Measurements from ENCODE around the gene CLK2.

Gene CLK2

DNA sequence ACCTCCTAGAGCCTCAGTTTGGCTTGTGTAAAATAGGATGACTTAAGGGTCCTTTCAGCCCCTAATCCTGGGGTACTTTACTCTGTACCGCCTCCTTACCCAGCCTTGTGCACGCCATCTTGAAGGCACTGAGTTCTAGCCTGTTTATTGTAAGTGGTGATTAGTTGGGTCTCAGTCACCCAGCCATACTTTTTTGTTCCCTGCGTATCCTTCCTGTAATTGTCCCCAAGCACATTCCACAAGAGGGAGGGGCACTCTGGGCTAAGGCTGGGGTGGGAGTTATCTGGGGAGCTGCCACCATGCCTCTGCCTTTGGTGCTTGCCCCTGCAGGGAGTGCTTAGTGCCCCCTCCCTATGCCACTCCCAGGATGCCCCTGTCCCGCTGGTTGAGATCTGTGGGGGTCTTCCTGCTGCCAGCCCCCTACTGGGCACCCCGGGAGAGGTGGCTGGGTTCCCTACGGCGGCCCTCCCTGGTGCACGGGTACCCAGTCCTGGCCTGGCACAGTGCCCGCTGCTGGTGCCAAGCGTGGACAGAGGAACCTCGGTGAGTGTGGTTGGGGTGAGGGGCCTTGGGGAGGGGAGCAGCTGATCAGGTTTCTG is 36.2 kb upstream of the CLK2 start:
- 51 to 54% methylated on average over 11 of the region's 11 CpGs for WGBS, 2 experiments
- H3K36me3 ChIP-seq (ENCODE audit: control insufficient read depth, insufficient read depth, low read length), result peaks cover 4% of the 10 kb centered on the region

DNA sequence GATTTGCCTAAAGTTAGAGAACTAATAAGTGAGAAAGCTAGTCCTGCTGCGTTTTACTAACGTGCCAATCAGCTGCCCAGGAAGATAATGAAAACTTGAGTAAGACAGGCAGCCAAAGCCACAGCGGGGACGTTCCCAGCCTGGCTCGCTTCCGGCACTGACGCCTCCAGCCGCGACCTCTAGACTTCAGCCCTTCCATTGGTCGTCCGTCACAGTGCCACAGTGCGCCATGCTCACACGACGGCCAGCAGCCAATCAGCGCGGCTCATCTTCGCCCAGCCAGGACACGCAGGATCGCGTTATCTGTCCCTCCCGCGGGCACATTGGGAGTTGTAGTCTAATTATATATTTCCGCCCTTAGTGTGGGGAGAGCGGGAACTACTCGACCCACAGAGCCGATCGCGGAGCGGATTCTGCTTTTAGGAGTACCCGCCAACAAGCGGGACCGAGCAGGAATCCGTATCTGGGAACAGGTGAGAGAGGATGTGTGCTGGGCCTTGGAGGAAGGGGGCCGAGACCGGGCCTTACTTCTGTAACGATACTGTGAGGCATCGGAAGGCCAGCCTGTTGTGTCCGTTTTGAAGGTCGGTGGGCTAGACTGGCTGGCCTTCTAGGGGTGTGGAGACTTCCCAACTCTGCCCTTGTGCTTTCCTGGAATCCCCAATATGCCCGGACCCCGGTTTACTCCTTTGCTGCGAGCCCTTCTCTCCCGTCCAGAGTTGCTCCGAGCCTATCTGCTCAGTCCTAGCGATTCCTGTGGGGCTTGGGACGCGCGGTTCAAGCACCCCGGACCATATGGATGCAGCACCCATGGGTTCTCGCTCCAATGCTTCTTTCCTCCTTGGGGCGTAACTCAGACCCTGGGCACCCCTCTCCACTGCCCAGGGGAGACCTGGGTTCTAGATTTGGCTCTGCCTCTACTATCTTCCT is 35.5 kb upstream of the CLK2 start, which contains the start of gene FDPS:
TSS of gene FDPS (plus strand) at position 374 of the 930 bp plus-strand sequence. CDS start 924 bp downstream, outside the sequence.
- Histone ChIP-seq H3K4me3 (ENCODE audit: insufficient read depth, low read depth, low read length) (peak within 1 kb of the TSS; percentile 64), H3K4me1 (ENCODE audit: control insufficient read depth, insufficient read depth, low read length) (peaks cover 7% of the 10 kb centered on the region), H3K27ac (ENCODE audit: insufficient read depth, low read depth, low read length, poor library complexity, severe bottlenecking) (peak within 1 kb of the TSS; percentile 64), H3K36me3 (ENCODE audit: control insufficient read depth, insufficient read depth, low read length) (peaks cover 4% of the 10 kb centered on the region), H3K9me3 (ENCODE audit: control insufficient read depth, low read length) (no peaks in the 10 kb centered on the region), H3K27me3 (ENCODE audit: control insufficient read depth, insufficient read depth, low read length, poor library complexity, severe bottlenecking) (no peaks in the 10 kb centered on the region)
- WGBS, 2 experiments, result 0% methylated on average over 51 of the region's 51 CpGs

More for the DNA sequence above, 36.2 kb upstream of the CLK2 start:
- Histone ChIP-seq H3K9me3 (ENCODE audit: control insufficient read depth, low read length) (no peaks in the 10 kb centered on the region), H3K4me3 (ENCODE audit: insufficient read depth, low read depth, low read length) (peak overlapping the region; percentile 64), H3K27ac (ENCODE audit: insufficient read depth, low read depth, low read length, poor library complexity, severe bottlenecking) (no peak overlapping the region), H3K4me1 (ENCODE audit: control insufficient read depth, insufficient read depth, low read length) (peaks cover 7% of the 10 kb centered on the region), H3K27me3 (ENCODE audit: control insufficient read depth, insufficient read depth, low read length, poor library complexity, severe bottlenecking) (no peaks in the 10 kb centered on the region)

DNA sequence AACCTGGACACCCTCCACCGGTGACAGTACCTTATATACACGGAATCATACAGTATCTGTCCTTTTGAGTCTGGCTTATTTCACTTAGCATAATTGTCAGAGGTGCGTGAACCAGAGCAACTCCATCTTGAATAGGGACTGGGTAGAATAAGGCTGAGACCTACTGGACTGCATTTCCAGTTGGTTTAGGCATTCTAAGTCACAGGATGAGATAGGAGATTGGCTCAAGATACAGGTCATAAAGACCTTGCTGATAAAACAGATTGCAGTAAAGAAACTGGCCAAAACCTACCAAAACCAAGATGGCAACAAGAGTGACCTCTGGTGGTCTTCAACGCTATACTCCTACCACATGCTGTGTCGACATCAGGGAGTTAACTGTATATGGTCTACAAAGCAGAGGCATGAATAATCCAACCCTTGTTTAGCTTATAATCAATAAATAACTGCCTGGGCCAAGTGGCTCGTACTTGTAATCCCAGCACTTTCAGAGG is 34.0 kb upstream of the CLK2 start:
- Histone ChIP-seq H3K36me3 (ENCODE audit: control insufficient read depth, insufficient read depth, low read length) (peaks cover 4% of the 10 kb centered on the region), H3K4me1 (ENCODE audit: control insufficient read depth, insufficient read depth, low read length) (peaks cover 7% of the 10 kb centered on the region), H3K9me3 (ENCODE audit: control insufficient read depth, low read length) (no peaks in the 10 kb centered on the region), H3K4me3 (ENCODE audit: insufficient read depth, low read depth, low read length) (no peak overlapping the region), H3K27ac (ENCODE audit: insufficient read depth, low read depth, low read length, poor library complexity, severe bottlenecking) (no peak overlapping the region), H3K27me3 (ENCODE audit: control insufficient read depth, insufficient read depth, low read length, poor library complexity, severe bottlenecking) (no peaks in the 10 kb centered on the region)
- 71 to 81% methylated on average over 6 of the region's 6 CpGs for WGBS, 2 experiments

DNA sequence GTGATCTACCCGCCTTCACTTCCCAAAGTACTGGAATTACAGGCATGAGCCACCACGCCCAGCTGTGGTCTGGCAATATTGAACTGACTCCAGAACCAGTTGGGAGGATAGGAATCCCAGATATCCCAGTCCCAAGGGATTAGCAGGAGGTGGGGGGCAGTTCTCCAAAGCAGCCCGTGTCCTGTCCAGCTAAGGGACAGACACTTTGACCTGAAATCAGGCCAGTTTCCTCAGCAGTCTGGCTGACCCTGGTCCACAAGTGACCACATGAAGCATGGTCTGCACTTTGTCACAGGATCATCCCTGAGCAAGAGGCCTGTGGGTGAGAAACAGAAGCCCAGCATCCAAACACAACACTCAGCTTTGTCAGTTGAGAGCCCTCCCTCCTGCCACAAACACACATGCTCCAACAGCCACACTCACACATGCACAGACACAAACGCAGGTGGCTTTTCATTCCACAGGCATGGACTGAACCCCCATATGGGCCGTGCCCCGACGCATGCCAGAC is 32.6 kb upstream of the CLK2 start:
- Histone ChIP-seq H3K4me1 (ENCODE audit: control insufficient read depth, insufficient read depth, low read length) (peaks cover 7% of the 10 kb centered on the region), H3K9me3 (ENCODE audit: control insufficient read depth, low read length) (no peaks in the 10 kb centered on the region), H3K27ac (ENCODE audit: insufficient read depth, low read depth, low read length, poor library complexity, severe bottlenecking) (no peak overlapping the region), H3K27me3 (ENCODE audit: control insufficient read depth, insufficient read depth, low read length, poor library complexity, severe bottlenecking) (no peaks in the 10 kb centered on the region), H3K36me3 (ENCODE audit: control insufficient read depth, insufficient read depth, low read length) (no peaks in the 10 kb centered on the region), H3K4me3 (ENCODE audit: insufficient read depth, low read depth, low read length) (no peak overlapping the region)
- WGBS, 2 experiments, result 90 to 93% methylated on average over 7 of the region's 7 CpGs

DNA sequence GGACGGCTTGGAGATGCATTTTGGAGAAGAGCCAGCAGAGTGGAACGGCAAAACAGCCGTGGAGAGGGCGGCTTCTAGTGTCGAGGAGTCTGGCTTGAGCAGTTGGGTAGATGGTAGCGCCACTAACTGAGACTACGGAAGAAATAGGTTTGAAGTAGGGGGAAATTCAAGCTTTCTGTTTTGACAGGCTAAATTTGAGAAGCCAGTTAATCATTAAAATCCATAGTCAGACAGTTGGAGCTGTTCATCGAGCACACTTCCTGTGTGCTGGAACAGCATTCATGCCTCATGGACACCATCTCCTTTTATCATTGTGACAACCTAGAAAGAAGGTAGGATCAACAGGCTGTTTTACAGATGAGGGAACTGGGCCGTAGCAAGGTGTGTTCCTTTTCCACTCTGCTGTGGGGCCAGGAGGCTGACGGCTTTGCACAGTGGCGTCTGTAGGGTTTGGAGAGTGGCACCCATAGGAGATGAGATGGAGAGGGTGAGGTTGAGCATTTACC is 31.3 kb upstream of the CLK2 start:
- 95 to 96% methylated on average over 11 of the region's 11 CpGs for WGBS, 2 experiments
- Histone ChIP-seq H3K9me3 (ENCODE audit: control insufficient read depth, low read length) (no peaks in the 10 kb centered on the region), H3K36me3 (ENCODE audit: control insufficient read depth, insufficient read depth, low read length) (no peaks in the 10 kb centered on the region), H3K27me3 (ENCODE audit: control insufficient read depth, insufficient read depth, low read length, poor library complexity, severe bottlenecking) (no peaks in the 10 kb centered on the region), H3K4me1 (ENCODE audit: control insufficient read depth, insufficient read depth, low read length) (peaks cover under 1% of the 10 kb centered on the region), H3K4me3 (ENCODE audit: insufficient read depth, low read depth, low read length) (no peak overlapping the region), H3K27ac (ENCODE audit: insufficient read depth, low read depth, low read length, poor library complexity, severe bottlenecking) (no peak overlapping the region)

DNA sequence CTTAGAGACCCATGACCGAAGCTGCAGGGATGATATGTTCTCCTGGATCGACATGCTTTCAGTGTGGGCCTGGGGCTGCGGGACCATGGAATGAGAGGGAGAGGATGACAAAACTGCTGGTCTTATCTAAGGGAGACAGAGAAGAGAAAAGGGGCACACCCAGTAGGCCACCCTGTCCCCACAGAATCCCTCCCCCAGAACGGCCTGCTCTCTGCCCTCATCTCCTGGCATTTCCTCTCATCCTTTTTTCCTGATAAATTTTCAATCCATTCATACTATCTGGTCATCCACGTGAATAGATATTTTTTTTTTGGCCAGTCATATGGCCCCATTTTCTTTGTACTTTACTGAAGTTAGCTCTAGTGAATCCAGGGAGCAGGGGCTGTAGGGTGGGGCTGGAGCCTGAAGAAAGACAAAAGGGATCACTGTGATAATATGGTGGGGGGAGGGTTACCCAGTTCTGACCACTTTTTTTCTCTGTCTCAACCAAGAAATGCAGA is 28.1 kb upstream of the CLK2 start, which contains the start of gene PKLR:
TSS of gene PKLR (minus strand) at position 97 of the 500 bp plus-strand sequence. CDS start at position 54, 43 bp downstream.
- H3K27ac ChIP-seq (ENCODE audit: insufficient read depth, low read depth, low read length, poor library complexity, severe bottlenecking), result no peak within 1 kb of the TSS
- 91 to 92% methylated on average over 5 of the region's 5 CpGs for WGBS, 2 experiments
- H3K27me3 ChIP-seq (ENCODE audit: control insufficient read depth, insufficient read depth, low read length, poor library complexity, severe bottlenecking), result peaks cover 9% of the 10 kb centered on the region

DNA sequence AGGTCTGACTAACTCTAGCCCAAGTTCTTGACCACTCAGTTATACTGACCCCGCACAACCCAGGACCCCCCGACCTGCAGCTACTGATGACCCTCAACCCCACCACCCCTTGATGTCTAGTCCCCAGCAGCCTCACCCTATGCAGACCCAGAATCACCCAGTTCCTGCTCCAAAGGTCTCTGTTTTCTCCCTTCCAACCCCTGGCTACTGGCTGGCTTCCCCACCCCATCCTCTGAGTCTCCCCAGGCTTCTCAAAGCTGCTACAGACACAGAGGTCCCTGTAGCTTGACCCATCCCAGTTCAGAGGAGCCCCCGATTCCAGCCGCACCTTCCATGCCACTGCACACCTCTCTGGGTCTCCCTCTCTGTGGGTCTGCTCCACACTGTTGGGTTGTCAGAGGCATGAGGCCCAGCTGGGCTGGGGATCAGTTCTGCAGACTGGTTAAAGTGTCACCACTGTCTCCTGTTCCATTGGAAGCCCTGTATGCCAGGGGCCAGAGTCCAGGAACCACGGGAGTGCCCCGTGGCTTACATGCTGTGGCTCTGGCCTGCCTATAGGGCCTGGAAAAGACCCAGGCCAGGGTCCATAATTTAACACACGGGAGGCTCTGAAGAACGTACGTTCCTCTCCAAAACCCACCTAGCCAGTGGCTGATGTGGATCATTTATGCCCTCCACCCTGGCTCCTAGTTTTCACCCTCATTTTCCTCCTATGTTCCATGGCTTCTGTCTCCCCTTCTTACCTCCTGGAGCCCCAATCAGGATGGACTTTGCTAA is 27.4 kb upstream of the CLK2 start:
- Histone ChIP-seq H3K4me3 (ENCODE audit: insufficient read depth, low read depth, low read length) (no peak overlapping the region), H3K27ac (ENCODE audit: insufficient read depth, low read depth, low read length, poor library complexity, severe bottlenecking) (no peak overlapping the region), H3K36me3 (ENCODE audit: control insufficient read depth, insufficient read depth, low read length) (no peaks in the 10 kb centered on the region), H3K27me3 (ENCODE audit: control insufficient read depth, insufficient read depth, low read length, poor library complexity, severe bottlenecking) (peaks cover 16% of the 10 kb centered on the region), H3K4me1 (ENCODE audit: control insufficient read depth, insufficient read depth, low read length) (no peaks in the 10 kb centered on the region), H3K9me3 (ENCODE audit: control insufficient read depth, low read length) (no peaks in the 10 kb centered on the region)
- whole genome bisulfite sequencing, 2 experiments, result 92 to 96% methylated on average over 9 of the region's 9 CpGs

More for the DNA sequence above, 28.1 kb upstream of the CLK2 start, which contains the start of gene PKLR:
- no peaks in the 10 kb centered on the region for H3K36me3 ChIP-seq (ENCODE audit: control insufficient read depth, insufficient read depth, low read length)
- no peaks in the 10 kb centered on the region for H3K9me3 ChIP-seq (ENCODE audit: control insufficient read depth, low read length)
- H3K4me3 ChIP-seq (ENCODE audit: insufficient read depth, low read depth, low read length), result no peak within 1 kb of the TSS
- H3K4me1 ChIP-seq (ENCODE audit: control insufficient read depth, insufficient read depth, low read length), result no peaks in the 10 kb centered on the region

DNA sequence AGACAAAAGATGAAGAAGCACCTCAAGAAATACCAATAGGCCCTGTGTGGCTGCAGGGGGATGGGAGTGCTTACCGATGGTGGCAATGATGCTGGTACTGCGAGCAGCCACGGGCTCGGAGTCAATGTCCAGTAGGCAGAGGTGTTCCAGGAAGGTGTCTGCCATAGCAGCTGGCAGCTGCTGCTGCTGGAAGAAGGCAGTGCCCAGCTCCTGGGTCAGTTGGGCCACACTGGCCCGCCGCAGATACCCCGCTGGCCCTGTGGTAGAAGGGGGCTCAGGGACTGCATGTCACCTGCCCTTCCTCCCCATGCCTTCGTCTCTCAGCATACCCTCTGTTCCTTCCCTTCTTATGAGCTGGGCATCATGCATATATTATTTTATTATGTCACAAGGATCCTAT is 26.7 kb upstream of the CLK2 start:
- no peaks in the 10 kb centered on the region for H3K4me1 ChIP-seq (ENCODE audit: control insufficient read depth, insufficient read depth, low read length)
- peaks cover 23% of the 10 kb centered on the region for H3K27me3 ChIP-seq (ENCODE audit: control insufficient read depth, insufficient read depth, low read length, poor library complexity, severe bottlenecking)
- 92 to 95% methylated on average over 7 to 8 of the region's 8 CpGs for WGBS, 2 experiments
- H3K36me3 ChIP-seq (ENCODE audit: control insufficient read depth, insufficient read depth, low read length), result no peaks in the 10 kb centered on the region
- no peaks in the 10 kb centered on the region for H3K9me3 ChIP-seq (ENCODE audit: control insufficient read depth, low read length)
- no peak overlapping the region for H3K27ac ChIP-seq (ENCODE audit: insufficient read depth, low read depth, low read length, poor library complexity, severe bottlenecking)
- H3K4me3 ChIP-seq (ENCODE audit: insufficient read depth, low read depth, low read length), result no peak overlapping the region

DNA sequence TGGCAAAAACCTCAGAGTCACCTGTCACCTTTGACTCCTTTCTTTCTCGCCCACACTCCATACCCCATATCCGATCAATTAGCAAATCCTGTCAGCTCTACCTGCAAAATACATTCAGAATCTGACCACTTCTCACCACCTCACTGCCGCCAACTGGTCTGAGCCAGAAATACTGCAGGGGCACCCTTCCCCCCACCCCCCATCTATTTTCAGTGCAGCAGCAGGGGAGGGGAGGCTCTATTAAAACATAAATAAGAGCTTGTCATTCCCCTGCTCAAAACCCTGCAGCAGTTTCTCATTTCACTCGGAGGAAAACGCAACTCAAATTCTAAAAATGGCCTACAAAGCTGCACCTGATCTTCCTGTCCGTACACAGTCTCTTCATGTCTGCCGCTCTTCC is 24.1 kb upstream of the CLK2 start:
- no peaks in the 10 kb centered on the region for H3K9me3 ChIP-seq (ENCODE audit: control insufficient read depth, low read length)
- H3K27me3 ChIP-seq (ENCODE audit: control insufficient read depth, insufficient read depth, low read length, poor library complexity, severe bottlenecking), result peaks cover 48% of the 10 kb centered on the region
- H3K36me3 ChIP-seq (ENCODE audit: control insufficient read depth, insufficient read depth, low read length), result no peaks in the 10 kb centered on the region
- H3K4me3 ChIP-seq (ENCODE audit: insufficient read depth, low read depth, low read length), result no peak overlapping the region
- 81 to 84% methylated on average over 7 of the region's 7 CpGs for WGBS, 2 experiments
- H3K27ac ChIP-seq (ENCODE audit: insufficient read depth, low read depth, low read length, poor library complexity, severe bottlenecking), result no peak overlapping the region
- no peaks in the 10 kb centered on the region for H3K4me1 ChIP-seq (ENCODE audit: control insufficient read depth, insufficient read depth, low read length)
